ENCODE results near the gene MON2. TPM values are rescaled to one million over a fixed set of nuclear protein-coding genes. Genes with fewer than 3 reads are reported as not detected.

The MON2 gene
- total and polyA plus RNA-seq, 2 of the 13 experiments (the other 11 are each of a cell fraction or from before 2014, with no cell fraction given) = 10.5 to 24.8 TPM

DNA sequence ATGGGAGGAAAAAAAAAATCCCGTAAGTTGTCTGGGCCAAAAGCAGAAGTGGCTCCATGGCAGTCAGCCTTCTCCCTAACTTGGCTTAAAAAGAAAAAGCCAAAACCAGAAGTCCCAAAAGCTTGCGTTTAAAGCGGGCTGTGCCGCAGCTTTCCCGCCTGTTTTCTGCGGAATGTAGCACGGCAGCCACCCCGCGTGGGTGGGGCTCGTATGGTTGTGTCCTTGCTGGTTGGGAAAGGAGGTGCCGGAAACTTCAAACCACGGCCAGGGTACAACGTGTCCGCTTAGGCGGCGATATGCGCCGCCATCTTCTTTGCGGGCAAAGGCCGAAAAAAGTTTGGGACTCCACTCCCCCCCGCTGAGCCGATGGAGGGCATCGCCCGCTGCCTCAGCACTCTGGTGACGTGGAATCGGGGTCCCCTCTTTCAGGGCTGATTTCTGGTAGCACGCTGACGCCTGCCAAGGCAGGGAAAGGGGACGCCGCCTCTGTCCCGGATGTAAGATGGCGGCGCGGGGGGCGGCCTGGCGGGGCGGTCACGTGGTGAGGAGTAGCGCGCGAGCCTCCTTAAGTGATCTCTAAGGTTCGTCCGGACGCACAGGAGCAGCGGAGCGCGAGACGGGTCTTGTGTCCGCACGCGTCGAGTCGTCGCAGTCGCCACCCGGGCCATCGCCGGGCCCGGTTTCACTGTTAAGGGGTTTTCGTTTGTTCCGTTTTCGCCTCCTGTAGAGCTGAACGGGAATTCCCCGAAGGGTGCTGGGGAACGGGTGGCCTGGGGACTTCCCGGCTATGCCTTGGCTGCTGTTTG lies 135.8 kb downstream of the MON2 start (continued):
- TF ChIP-seq ZNF672 (CRISPR knock-in tag; IDR thresholded peaks at IDR 0.05) (no peak), TBP (CRISPR knock-in tag; IDR thresholded peaks at IDR 0.05) (no peak), KDM3A (CRISPR knock-in tag; IDR thresholded peaks at IDR 0.05; ENCODE audit: low read depth) (peak; percentile 81; the same call in 1 of the 2 replicates), HHEX (CRISPR knock-in tag; IDR thresholded peaks at IDR 0.05) (no peak), ZNF33A (CRISPR knock-in tag; IDR thresholded peaks at IDR 0.05; ENCODE audit: borderline replicate concordance) (no peak), SP4 (CRISPR knock-in tag; IDR thresholded peaks at IDR 0.05) (peak; percentile 54; the same call in 1 of the 2 replicates), EED (CRISPR knock-in tag; IDR thresholded peaks at IDR 0.05) (0 out of 2 replicates have a peak, but pooled peaks have one; percentile 14), RBM39 (IDR thresholded peaks at IDR 0.05; ENCODE audit: low read depth, low read length, poor library complexity, severe bottlenecking) (peak; percentile 83), GFI1 (CRISPR knock-in tag; IDR thresholded peaks at IDR 0.05; ENCODE audit: borderline replicate concordance) (no peak), ZSCAN9 (CRISPR knock-in tag; IDR thresholded peaks at IDR 0.05; ENCODE audit: borderline replicate concordance) (no peak), NR2F6 (IDR thresholded peaks at IDR 0.05) (no peak), NR2F6 (CRISPR knock-in tag; IDR thresholded peaks at IDR 0.05) (0 out of 2 replicates have a peak, but pooled peaks have one; percentile 15), ARNT2 (CRISPR knock-in tag; IDR thresholded peaks at IDR 0.05; ENCODE audit: low read depth) (peak; percentile 87), DMAP1 (CRISPR knock-in tag; IDR thresholded peaks at IDR 0.05) (peak; percentile 96), PCBP2 (optimal IDR thresholded peaks at IDR 0.05; ENCODE audit: low read depth, low read length, poor library complexity, severe bottlenecking) (no peak), ATF4 (CRISPR knock-in tag; IDR thresholded peaks at IDR 0.05) (0 out of 4 replicates have a peak, but pooled peaks of 1 of the 2 experiments have one; percentile 17), ZNF562 (CRISPR knock-in tag; IDR thresholded peaks at IDR 0.05; ENCODE audit: borderline replicate concordance) (0 out of 2 replicates have a peak, but pooled peaks have one; percentile 13), ZC3H13 (CRISPR knock-in tag; IDR thresholded peaks at IDR 0.05) (peak; percentile 91; the same call in 1 of the 2 replicates), KMT2B (CRISPR knock-in tag; IDR thresholded peaks at IDR 0.05) (peak; percentile 81), TRIM22 (IDR thresholded peaks at IDR 0.05) (no peak), ZNF232 (CRISPR knock-in tag; IDR thresholded peaks at IDR 0.05; ENCODE audit: borderline replicate concordance) (peak; percentile 16; the same call in 1 of the 2 replicates), ZNF850 (CRISPR knock-in tag; conservative IDR thresholded peaks at IDR 0.05) (no peak), SRSF1 (optimal IDR thresholded peaks at IDR 0.05; ENCODE audit: low read depth, low read length) (no peak), SNAPC5 (CRISPR knock-in tag; IDR thresholded peaks at IDR 0.05; ENCODE audit: borderline replicate concordance) (no peak; the same call in 1 of the 2 replicates)
- TF ChIP-seq, protein P1, sequence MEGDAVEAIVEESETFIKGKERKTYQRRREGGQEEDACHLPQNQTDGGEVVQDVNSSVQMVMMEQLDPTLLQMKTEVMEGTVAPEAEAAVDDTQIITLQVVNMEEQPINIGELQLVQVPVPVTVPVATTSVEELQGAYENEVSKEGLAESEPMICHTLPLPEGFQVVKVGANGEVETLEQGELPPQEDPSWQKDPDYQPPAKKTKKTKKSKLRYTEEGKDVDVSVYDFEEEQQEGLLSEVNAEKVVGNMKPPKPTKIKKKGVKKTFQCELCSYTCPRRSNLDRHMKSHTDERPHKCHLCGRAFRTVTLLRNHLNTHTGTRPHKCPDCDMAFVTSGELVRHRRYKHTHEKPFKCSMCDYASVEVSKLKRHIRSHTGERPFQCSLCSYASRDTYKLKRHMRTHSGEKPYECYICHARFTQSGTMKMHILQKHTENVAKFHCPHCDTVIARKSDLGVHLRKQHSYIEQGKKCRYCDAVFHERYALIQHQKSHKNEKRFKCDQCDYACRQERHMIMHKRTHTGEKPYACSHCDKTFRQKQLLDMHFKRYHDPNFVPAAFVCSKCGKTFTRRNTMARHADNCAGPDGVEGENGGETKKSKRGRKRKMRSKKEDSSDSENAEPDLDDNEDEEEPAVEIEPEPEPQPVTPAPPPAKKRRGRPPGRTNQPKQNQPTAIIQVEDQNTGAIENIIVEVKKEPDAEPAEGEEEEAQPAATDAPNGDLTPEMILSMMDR (CRISPR knock-in tag; IDR thresholded peaks at IDR 0.05) = peak; percentile 11; the same call in 1 of the 2 replicates
- TF ChIP-seq, protein P2, sequence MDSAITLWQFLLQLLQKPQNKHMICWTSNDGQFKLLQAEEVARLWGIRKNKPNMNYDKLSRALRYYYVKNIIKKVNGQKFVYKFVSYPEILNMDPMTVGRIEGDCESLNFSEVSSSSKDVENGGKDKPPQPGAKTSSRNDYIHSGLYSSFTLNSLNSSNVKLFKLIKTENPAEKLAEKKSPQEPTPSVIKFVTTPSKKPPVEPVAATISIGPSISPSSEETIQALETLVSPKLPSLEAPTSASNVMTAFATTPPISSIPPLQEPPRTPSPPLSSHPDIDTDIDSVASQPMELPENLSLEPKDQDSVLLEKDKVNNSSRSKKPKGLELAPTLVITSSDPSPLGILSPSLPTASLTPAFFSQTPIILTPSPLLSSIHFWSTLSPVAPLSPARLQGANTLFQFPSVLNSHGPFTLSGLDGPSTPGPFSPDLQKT (CRISPR knock-in tag; IDR thresholded peaks at IDR 0.05; ENCODE audit: borderline replicate concordance) = no peak
